UCSD-AML1 (cell line): ENCODE results near the gene LCOR.
"Not testable (repeated sequence)": the region's sequence is repeated elsewhere in the genome, so short reads cannot be mapped to it uniquely, and the experiment has no call there.

Experiments used
- DNase-seq: peaks from one replicate; lab custom pipeline; 2025; ENCODE audit not compliant: unreplicated experiment; lab: John Stamatoyannopoulos, UW

The LCOR gene

DNA sequence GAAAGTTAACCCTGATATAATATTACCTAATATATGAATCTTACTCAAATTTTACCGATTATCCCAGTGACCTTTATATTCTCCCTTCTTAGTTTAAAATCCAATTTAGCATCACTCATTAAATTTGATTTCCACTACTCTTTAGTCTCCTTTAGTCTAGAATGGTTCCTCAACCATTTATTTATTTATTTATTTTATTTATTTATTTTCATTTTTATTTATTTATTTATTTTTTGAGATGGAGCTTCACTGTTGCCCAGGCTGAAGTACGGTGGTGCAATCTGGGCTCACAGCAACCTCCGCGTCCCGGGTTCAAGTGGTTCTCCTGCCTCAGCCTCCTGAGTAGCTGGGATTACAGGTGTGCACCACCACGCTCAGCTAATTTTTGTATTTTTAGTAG, 92.8 kb downstream of the LCOR start:
- DNase-seq = no peak

DNA sequence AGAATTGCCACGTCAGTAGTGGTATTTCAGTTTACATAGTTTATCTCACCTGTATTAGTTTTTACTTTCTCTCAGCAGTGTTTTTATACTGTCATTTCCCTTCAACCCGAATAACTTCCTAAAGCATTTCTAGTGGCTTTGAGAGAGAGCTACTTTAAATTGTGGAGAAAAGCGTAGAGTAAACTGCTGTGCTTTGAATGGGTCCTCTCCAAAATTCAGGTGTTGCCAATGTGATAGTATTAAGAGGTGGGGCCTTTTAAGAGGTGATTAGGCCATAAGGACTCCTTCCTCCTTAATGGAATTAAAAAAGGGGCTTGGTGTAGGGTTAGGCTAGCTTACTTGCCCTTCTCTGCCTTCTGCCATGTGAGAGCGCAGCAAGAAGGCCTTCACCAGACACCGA, 98.4 kb downstream of the LCOR start:
- no peak for DNase-seq

DNA sequence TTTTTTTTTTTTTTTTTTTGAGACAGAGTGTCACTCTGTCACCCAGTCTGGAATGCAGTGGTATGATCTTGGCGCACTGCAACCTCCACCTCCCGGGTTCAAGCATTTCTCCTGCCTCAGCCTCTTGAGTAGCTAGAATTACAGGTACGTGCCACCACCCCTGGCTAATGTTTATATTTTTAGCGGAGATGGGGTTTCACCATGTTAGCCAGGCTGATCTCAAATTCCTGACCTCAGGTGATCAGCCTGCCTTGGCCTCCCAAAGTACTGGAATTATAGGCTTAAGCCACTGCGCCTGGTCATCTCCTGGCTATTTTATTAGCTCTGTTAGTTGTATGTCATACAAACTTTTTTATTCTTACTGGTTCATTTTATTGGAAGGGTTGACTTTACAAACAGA, 103.0 kb downstream of the LCOR start:
- DNase-seq = no peak

DNA sequence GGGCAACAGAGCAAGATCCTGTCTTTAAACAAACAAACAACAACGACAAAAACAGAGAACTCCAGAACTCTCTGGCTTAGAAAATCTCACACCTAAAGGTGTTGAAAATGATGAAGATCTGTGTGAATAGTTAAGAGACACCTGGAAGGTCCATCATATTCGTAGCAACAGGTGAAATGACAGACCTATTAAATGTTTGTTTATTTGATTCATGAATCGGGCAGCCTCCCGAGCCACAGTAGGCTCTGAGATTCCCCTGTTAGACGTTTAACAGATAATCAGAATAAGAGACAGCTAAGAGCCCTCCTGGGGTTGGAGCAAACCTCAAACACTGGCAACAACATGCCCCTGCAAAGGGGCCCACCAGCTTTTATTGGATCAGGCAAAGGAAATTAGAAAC, 103.7 kb downstream of the LCOR start:
- DNase-seq = no peak

DNA sequence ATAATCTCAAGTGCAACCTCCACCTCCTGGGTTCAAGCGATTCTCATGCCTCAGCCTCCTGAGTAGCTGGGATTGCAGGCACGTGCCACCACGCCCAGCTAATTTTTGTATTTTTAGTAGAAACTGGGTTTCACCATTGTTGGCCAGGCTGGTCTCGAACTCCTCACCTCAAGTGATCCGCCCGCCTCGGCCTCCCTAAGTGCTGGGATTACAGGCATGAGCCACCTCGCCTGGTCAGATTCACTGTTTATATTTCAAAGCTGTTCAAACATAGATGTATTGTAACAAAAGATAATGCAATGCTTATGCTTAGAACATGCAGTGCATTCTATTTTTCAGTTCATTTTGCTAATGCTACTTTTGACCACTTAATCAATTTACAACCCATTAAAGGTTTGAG, 111.1 kb downstream of the LCOR start:
- not testable (repeated sequence) for DNase-seq

DNA sequence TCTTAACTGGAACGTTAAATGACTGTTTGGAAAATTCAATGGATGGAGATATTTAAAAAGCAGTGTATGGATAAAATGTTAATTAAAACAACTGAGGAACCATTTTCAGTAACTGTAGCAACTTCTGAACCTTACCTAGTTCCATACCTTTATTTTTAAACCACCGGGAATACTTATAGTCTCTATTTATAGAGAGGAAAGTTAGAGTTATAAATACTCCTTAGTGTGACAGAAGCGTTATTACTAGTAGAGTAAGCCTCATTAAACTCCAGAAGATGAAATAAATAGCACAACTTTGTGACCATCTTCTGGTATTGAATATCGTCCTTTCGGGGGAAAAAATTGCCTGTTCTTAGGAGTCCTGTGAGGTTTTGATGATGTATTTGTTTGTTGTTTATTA, 114.9 kb downstream of the LCOR start:
- no peak for DNase-seq

DNA sequence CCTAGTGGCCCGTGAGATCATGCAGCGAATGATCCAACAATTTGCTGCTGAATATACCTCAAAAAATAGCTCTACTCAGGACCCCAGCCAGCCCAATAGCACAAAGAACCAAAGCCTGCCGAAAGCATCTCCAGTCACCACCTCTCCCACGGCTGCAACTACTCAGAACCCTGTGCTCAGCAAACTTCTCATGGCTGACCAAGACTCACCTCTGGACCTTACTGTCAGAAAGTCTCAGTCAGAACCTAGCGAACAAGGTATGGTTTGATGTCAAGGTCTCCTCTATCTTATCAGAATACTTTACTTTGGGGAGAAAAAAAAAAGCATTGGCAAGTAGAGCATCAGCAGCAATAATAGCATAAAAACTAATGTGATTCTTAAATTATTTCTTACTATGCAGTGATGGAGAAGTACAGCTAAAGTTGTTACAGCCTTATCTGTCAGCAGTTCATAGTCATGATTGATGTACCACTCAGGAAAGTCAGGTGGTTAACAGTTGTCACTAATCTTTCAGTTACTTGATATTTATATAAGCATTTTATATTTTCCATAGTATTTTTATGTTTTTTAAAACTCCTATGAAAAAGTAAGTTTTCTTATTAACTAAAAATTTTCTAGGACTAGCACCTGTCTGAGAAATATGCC, 117.1 kb downstream of the LCOR start:
- DNase-seq = no peak

DNA sequence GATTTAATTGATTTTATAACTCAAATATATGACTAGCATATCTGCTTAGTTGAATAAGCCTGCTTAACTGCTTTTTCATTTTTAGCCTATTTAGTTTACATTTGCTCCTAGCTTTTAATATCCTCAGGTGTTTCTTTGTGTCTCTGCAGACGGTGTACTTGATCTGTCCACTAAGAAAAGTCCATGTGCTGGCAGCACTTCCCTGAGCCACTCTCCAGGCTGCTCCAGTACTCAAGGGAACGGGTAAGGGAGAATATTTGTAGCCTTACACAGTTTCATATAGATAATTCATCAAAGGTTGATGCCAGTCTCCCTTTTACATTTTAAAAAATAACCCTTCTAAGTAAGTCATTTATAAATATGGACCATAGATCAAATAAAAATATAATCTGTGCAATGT, 119.9 kb downstream of the LCOR start:
- no peak for DNase-seq

DNA sequence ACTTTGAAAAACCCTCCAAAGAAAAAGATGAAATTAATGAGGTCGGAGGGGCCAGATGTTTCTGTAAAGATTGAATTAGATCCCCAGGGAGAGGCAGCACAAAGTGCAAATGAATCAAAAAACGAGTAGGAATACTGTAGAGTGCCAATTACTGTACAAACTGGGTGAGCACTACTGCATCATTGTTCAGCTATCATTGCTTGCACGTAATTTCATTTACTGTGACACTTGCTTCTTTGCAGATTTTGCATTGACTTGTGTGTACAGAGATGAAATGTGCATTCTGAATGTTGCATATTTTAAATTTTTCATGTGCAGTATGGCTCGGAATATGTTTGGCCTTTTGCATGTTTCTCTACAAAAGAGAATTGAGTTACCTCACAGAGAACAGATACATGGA, 123.7 kb downstream of the LCOR start:
- DNase-seq = no peak

DNA sequence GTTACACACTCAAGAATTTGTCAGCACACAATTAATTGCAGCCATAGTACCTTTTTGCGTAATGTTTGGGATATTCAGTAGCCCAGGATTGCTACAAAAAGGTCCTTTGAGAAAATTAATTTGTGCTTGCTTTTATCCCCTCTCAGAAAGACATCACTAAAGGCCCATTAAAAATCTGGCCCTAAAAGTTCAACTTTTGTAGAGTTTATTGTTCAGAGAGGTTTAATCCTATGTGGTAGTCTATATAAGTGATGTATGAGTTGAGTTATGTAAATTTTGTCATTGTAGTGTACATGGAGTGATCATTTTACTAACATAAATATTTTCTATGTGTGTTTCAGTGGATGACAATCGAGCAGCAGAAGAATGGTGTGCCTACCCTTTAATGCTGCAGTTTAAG, 126.0 kb downstream of the LCOR start:
- no peak for DNase-seq

DNA sequence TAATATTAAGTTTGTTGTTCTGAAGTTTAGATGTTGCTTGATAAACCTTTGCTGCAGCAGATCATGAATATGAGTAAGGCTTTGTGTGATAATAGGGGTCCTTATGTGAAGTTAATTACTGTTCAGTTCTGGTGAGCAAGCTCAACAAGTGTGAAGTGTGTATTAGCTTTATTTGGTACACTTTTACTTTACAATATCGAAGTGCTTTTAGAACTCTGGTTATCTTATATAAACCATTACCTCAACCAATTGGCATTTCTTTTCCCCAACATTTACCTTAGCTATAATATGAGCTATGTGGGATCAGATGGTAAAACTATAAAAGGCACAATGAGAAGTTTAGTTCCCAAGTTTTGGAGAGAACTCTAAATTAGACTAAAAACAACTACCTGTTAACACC, 127.6 kb downstream of the LCOR start:
- DNase-seq = no peak

DNA sequence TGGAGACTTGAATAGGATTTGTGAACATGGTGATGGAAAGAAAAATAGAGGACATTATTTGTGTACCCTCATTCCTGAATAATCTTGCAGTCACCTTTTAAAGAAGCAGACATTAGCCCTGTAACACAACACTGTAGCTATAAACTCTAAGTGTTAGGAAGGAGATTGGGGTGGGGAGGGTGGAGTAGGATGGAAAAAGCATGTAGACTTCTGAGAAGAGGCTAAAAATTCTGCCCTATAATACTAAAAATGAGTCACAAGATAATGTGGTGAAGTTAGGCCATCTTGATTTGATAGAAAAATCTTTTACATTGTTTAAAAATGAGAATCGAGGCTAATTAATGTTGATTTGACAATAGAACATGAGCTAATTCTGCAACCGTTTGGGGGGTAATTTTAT, 128.8 kb downstream of the LCOR start:
- DNase-seq = no peak

DNA sequence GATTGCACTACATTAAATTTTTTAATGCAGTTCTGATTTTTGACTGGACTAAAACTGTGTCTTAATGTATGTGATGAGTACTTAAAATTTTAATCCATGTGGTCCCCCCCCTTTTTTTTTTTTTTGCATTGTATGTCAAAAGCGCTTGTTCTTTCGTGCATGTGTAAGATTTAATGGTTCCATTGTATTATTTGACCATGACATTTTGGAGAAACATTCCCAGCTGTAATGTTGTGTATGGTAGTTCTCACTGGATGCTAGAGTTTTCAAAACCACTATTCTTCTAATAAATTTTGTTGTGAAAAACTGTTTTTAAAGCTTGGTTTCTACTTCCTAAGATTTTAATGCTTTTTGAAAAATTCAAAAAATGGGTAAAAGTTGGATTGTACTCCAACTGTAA, 132.0 kb downstream of the LCOR start:
- DNase-seq = no peak

DNA sequence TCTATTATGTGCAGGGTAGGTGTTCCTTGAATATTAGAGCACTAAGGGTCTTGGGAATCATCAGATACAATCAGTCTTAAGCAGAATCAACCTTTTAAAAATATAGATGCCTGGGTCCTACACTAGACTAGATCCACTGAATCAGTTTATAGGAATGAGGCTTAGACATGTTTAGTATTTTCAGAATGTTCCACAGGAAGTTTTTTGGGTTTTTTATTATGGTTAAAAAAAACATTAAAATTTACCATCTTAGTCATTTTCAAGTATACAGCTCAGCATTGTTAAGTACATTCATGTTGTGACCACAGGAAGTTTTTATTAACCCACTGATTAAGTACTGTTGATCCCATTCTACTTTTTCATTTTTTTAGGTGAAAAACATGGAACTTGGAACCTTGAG, 135.7 kb downstream of the LCOR start:
- no peak for DNase-seq

DNA sequence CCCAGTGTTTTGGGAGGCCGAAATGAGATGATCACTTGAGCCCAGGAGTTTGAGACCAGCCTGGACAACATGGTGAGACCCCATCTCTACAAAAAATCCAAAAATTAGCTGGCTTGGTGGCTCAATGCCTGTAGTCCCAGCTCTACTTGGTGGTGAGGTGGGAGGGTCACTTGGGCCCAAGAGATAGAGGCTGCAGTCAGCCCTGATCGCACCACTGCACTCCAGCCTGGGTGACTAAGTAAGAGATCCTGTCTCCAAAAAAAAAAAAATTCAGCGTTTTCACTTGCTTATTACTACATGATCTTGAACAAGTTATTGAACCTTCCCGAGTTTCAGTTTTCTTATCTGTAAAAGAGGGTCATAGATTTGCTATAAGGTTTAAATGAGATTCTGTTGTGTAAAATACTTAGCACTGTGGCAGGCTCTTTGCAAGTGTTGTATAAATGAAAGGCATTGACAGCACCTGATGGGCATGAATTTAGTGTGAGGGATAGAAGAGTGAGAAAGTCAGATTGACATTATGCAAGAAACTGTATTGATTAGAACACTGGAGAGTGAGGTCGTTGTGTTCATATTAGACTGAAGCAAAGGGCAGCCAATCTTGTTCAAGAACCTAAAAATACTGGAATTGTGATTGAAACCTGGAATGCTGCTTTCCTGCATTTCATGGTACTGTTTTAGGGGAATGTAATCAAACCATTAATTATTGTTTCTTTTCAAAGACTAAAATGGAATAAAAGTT, 136.8 kb downstream of the LCOR start:
- DNase-seq = no peak

DNA sequence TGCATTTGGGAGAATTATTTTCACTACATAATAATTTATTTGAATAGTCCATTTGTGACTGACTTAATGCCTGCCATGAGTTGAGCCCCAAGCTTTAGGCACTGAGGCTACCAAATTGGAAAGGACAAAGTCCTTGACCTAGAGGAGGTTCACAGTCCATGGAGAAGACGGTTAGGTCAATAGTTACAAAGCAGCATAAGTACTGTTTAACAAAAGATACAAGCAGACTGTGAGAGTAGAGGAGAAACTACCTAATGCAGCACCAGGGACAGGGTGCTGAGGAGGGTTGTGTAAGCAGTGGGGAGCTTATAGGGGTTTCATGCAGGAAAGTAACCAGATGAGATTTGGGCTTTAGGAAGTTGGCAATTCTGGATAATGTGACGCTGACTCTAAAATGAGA, 139.2 kb downstream of the LCOR start:
- DNase-seq = no peak

DNA sequence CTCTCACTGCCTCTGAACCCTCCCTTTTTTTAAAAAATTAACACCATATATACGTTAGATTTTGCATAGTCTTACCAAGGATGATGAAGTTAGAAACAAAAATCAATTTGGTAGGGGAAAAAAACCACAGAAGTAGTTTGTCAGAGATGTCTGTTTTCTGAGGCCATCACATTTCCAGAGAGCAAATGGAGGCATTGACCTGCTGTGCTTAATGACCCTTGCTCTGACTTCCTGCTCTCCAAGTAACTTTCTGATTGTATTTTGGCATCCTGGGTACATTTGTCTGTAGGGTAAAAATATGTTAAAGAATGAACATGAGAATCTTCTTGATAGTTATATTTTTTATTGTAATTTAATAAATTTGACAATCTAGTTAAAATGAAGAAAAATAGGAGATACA, 140.2 kb downstream of the LCOR start:
- DNase-seq = no peak

DNA sequence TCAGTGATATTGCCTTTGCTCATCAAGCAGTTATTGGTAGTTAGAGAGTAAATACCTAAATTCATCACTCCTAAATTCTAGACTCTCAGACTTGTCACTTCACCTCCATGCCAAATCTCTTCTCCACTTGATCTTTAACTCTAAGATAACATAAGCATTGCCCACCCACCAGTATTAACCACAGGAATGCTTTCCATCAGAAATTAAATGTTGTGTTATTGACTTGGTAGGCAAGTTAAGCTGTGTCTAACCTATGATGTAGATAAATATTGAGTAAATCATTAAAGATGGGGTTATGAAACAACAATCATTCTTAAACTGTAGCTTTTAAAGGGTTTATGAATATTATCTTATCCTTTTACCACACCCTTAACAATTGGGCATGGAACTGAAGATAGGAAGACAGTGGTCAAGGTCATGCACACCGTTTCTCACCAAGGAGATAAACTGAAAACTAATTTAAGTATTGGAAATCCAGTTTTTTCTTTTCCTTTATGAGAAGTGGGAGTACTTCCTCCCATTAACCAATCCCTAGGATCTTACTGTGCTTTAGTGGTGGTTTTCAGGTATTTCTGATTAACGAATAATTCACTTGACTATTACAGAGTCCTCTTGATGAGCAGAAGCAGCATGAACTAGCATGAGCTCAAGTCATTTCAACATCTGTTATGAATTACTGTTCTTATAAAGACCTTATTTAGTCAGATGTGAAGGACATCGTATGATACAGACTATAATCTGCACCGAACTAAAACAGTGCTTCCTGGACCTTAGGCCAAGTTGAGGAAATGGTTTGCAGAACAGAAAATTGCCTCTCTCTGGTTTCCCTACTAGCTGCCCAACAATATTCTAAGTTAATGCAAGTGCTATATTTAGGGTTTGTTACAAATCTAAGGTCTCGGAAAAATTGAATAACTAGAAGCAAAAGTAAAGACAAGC, 142.0 kb downstream of the LCOR start:
- DNase-seq = no peak

DNA sequence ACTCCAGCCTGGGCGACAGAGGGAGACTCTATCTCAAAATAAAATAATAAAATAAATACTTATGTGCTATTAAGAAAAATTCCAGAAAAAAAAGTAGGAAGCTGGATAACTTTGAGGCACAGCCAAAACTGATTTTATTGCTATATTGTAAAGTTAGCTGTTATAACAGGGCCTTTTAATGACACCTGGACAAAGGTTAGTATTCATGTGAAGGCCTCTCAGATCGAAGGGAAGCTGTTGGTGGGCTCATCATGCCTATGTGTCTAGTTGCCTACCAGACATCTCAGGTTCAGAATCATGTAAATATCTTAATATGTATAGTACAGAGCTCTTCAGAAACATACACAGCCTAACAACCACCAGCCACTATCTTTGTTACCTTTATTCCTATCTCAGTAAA, 143.0 kb downstream of the LCOR start:
- no peak for DNase-seq

DNA sequence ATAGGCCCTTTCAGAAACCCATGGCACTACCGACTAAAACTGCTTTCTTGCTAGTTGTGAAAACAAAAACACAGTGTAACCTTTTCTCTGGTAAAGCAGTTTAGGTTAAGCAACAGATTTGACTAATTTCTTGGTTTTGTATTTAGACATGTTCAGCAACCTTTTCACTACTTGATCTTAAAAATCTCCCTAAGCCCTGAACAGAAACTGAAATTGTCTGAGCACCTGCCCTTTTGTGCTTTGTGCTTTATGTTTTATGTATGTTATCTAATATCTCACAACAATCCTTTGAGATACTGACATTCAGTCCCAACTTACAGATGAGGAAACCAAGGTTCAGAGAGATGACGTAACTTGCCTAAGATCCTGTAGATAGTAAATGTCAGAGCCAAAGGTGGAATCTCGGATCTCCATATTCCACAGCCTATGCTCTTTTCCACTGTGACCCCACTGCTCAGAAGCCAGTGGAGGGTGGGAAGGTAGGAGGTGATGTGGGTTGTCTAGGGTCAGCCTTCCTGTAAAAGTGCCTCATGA, 146.6 kb downstream of the LCOR start:
- no peak for DNase-seq

DNA sequence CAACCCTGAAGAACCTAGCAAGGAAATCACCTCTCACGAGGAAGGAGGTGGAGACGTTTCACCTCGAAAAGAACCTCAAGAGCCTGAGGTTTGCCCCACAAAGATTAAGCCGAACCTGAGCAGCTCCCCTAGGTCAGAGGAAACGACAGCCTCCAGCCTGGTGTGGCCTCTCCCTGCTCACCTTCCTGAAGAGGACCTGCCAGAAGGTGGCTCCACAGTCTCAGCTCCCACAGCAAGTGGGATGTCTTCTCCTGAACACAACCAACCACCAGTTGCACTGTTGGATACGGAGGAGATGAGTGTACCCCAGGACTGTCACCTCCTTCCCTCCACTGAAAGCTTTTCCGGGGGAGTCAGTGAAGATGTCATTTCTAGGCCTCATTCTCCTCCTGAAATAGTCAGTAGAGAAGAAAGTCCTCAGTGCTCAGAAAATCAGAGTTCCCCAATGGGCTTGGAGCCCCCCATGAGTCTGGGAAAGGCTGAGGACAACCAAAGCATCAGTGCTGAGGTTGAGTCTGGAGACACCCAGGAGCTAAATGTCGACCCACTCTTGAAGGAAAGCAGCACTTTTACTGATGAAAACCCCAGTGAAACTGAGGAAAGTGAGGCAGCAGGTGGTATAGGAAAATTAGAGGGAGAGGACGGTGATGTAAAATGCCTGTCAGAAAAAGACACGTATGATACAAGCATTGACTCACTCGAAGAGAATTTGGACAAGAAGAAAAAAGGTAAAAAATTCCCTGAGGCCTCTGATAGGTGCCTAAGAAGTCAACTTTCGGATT, 150.2 kb downstream of the LCOR start:
- DNase-seq = no peak
